Kidney (tissue), 14 donors: Measurements from ENCODE around the gene NLK. TPM values are rescaled to one million over a fixed set of nuclear protein-coding genes. Genes with fewer than 3 reads are reported as not detected.

Experiments
- DNase-seq, 5 donors: peaks; one replicate each; pipeline ENCODE4 v3.0.0-alpha.2; 2013 to 2020
- FAIRE-seq: peaks from 2 replicates; lab custom pipeline; 2012; peaks lifted over from hg19 to GRCh38; lab: Jason Lieb, UNC
- H3K27ac ChIP-seq, 2 donors: one replicate each; pipeline ENCODE4 v1.7.0; 2013; ENCODE audit warnings: low read depth in 2 of 2, low read length in 2 of 2, inconsistent platforms in 1 of 2
- H3K27me3 ChIP-seq: one replicate; pipeline ENCODE4 v1.7.1; 2013; ENCODE audit warnings: low read length, inconsistent platforms; ENCODE audit not compliant: control insufficient read depth, insufficient read depth
- H3K36me3 ChIP-seq, 3 donors: one replicate each; pipeline versions ENCODE4 v1.7.0 to v1.7.1; 2013; ENCODE audit warnings: low read length in 3 of 3, control low read depth in 1 of 3, inconsistent platforms in 1 of 3; ENCODE audit not compliant: insufficient read depth in 3 of 3, control insufficient read depth in 2 of 3
- H3K4me1 ChIP-seq, 3 donors: one replicate each; pipeline versions ENCODE4 v1.7.0 to v1.7.1; 2013; ENCODE audit warnings: low read length in 3 of 3, inconsistent platforms in 1 of 3, low read depth in 1 of 3; ENCODE audit not compliant: control insufficient read depth in 2 of 3, insufficient read depth in 2 of 3
- H3K4me3 ChIP-seq, 3 donors: one replicate each; pipeline versions ENCODE4 v1.7.0 to v1.8.1; 2013; ENCODE audit warnings: low read length in 3 of 3, control low read depth in 1 of 3, inconsistent platforms in 1 of 3
- H3K9ac ChIP-seq, 3 donors: one replicate each; pipeline versions ENCODE4 v1.7.0 to v1.7.1; 2013; ENCODE audit warnings: low read length in 3 of 3, control low read depth in 1 of 3, inconsistent platforms in 1 of 3
- H3K9me3 ChIP-seq, 3 donors: one replicate each; pipeline versions ENCODE4 v1.7.0 to v1.7.1; 2013; ENCODE audit warnings: low read length in 3 of 3, control low read depth in 1 of 3, inconsistent platforms in 1 of 3; ENCODE audit not compliant: control insufficient read depth in 2 of 3, insufficient read depth in 1 of 3
- intact Hi-C: fragments of 100-400 bp; cut with DNase I; formaldehyde crosslinking; loops from one replicate; pipeline ENCODE4 v1.11.1; 2022
- polyA plus RNA-seq: library from polyadenylated mRNA; stranded (reverse); fragments of 350-450 nt; fragmentation: Illumina TruSeq; extraction: RNeasy Lipid Tissue Mini Kit (QIAGEN cat#74804); gene quantifications from one replicate; pipeline ENCODE4 v1.2.3, GENCODE V29; 2014; ENCODE audit warnings: low read depth, low replicate concordance; ENCODE audit not compliant: insufficient read depth
- total RNA-seq: library from RNA; stranded (reverse); fragmentation: NEBNext Ultra II Directional; extraction: Animal tissue kit (Norgen Biotek cat#: 25700); gene quantifications from one replicate; pipeline ENCODE4 v1.2.1, GENCODE V29; 2021
- TF ChIP-seq, protein P1 (sequence below): IDR thresholded peaks from 3 replicates; pipeline ENCODE4 v1.5.1; 2012; ENCODE audit warnings: mild to moderate bottlenecking, moderate library complexity, borderline replicate concordance; ENCODE audit not compliant: insufficient read depth; ENCODE audit errors: extremely low read depth
- donor health status: control.
- donor health status: control.
- donor health status: control.
- donor health status: control.
- donor health status: control.
- donor health status: DM: yes; HTN: yes; CAD: no.
- donor health status: Normal renal cell carcinoma (clear cell type).

The NLK gene
- total and polyA plus RNA-seq, 2 donors from 2014 or later: 20.2 to 31.3 TPM

DNA sequence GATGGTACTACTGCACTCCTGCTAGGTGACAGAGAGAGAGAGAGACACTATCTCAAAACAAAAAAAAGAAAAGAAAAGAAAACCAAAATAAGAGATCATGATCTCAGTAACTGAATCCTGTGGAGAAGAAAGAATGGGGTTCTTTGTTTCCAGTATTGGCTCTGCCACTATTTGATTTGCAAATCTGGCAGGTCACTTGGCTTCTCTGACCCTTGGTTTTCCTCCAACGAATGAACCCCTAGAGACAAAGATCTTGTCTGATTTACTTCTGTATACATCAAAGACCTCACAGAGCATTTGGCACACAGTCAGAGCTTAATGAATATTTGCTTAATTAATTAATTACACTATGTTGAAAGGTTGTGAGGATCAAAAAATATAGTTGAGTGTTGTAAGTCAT lies 47.9 kb upstream of the NLK start:
- no peaks in the 10 kb centered on the region for H3K36me3 ChIP-seq
- intact Hi-C loops: no loop called here
- TF ChIP-seq, protein P1, sequence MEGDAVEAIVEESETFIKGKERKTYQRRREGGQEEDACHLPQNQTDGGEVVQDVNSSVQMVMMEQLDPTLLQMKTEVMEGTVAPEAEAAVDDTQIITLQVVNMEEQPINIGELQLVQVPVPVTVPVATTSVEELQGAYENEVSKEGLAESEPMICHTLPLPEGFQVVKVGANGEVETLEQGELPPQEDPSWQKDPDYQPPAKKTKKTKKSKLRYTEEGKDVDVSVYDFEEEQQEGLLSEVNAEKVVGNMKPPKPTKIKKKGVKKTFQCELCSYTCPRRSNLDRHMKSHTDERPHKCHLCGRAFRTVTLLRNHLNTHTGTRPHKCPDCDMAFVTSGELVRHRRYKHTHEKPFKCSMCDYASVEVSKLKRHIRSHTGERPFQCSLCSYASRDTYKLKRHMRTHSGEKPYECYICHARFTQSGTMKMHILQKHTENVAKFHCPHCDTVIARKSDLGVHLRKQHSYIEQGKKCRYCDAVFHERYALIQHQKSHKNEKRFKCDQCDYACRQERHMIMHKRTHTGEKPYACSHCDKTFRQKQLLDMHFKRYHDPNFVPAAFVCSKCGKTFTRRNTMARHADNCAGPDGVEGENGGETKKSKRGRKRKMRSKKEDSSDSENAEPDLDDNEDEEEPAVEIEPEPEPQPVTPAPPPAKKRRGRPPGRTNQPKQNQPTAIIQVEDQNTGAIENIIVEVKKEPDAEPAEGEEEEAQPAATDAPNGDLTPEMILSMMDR: no peak
- H3K27me3 ChIP-seq: no peaks in the 10 kb centered on the region
- H3K4me1 ChIP-seq: no peaks in the 10 kb centered on the region
- H3K9ac ChIP-seq: no peak overlapping the region
- no peak overlapping the region for H3K4me3 ChIP-seq
- H3K9me3 ChIP-seq: no peaks in the 10 kb centered on the region
- no peak overlapping the region for H3K27ac ChIP-seq
- FAIRE-seq (no peak), DNase-seq (no peak)

- H3K4me1 ChIP-seq: no peaks in the 10 kb centered on the region
- no peaks in the 10 kb centered on the region for H3K27me3 ChIP-seq
- no peaks in the 10 kb centered on the region for H3K9me3 ChIP-seq
- intact Hi-C loops: no loop called here
- H3K4me3 ChIP-seq: no peak overlapping the region
- TF ChIP-seq, protein P1: no peak
- no peaks in the 10 kb centered on the region for H3K36me3 ChIP-seq
- FAIRE-seq (no peak), DNase-seq (no peak)
- H3K9ac ChIP-seq: no peak overlapping the region
- H3K27ac ChIP-seq: no peak overlapping the region
Observed at GRCh38 chr17:27995554-27995953, 46.9 kb upstream of the NLK start.

DNA sequence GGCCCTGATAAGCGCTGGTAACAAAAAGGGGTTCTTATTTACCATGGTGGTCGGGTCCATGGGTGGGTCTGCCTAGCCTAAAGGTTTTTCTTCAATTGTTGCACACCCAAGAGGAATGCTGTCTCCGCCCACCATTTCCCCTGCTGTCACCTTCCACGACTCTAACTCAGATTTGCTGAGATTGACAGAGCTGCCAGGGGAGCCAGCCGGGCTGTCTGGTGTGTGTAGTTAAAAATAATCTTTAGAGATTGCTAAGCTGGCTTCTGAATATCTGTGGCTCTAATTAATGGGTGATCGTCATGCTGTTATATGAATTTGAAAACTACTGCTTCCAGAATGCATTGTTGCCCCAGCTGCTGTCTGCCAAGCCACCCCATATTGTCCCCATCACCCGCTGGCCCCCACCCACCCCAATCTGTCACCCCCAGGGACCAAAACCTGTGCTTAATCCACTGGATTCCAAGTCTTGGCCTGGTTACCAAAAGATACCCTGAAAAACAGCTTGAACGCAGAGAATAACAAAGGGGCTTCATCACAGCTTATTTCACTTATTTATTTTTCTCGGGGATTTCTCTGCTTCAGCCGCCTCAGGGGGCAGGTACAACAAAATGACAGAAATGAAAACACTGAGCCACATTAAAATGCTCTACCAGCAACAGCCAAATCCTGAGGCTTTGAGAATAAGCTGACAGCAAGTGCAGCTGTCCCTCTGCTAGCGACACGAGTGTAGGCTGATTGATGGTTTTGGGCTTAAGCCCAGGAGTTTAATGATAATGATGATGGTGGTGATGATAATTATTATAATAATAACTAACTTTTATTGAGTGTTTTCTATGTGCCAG lies 46.1 kb upstream of the NLK start:
- Histone ChIP-seq H3K36me3 (no peaks in the 10 kb centered on the region), H3K9me3 (no peaks in the 10 kb centered on the region), H3K4me3 (no peak overlapping the region), H3K27ac (no peak overlapping the region), H3K4me1 (no peaks in the 10 kb centered on the region), H3K9ac (no peak overlapping the region), H3K27me3 (no peaks in the 10 kb centered on the region)
- FAIRE-seq: no peak
- intact Hi-C loops: no loop called here
- DNase-seq: no peak
- TF ChIP-seq, protein P1: no peak
